ENCODE measurements around the gene PLK5.
"Not testable (repeated sequence)": the region's sequence is repeated elsewhere in the genome, so short reads cannot be mapped to it uniquely, and the experiment has no call there.

Gene PLK5

GRCh38 chr19:1526066-1526778 lies 2.3 kb downstream of the PLK5 start:
- no peak for DNase-seq

DNA sequence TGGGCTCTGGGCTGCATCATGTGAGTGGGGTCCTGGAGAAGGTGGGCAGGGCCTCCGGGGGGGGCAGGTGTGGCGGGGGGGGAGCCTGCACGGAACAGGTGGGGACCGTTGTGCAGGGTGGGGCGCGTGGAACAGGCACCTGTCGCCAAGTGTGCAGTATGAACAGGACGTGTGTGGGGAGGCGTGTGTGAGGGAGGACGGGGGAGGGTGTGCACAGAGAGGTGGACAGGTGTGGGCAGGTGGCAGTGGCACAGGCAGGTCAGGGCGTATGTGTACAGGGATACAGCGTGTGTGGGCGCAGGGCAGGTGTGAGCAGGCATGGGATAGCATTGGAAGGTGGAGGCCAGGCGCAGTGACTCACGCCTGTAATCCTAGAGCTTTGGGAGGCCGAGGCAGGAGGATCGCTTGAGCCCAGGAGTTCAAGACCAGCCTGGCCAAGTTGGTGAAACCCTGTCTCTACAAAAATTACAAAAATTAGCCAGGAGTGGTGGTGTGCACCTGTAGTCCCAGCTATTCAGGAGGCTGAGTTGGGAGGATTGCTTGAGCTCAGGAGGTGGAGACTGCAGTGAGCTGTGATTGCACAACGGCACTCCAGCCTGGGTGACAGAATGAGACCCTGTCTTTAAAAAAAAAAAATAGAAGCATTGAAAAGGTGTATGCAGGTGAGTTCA lies 3.2 kb downstream of the PLK5 start:
- DNase-seq = no peak

DNA sequence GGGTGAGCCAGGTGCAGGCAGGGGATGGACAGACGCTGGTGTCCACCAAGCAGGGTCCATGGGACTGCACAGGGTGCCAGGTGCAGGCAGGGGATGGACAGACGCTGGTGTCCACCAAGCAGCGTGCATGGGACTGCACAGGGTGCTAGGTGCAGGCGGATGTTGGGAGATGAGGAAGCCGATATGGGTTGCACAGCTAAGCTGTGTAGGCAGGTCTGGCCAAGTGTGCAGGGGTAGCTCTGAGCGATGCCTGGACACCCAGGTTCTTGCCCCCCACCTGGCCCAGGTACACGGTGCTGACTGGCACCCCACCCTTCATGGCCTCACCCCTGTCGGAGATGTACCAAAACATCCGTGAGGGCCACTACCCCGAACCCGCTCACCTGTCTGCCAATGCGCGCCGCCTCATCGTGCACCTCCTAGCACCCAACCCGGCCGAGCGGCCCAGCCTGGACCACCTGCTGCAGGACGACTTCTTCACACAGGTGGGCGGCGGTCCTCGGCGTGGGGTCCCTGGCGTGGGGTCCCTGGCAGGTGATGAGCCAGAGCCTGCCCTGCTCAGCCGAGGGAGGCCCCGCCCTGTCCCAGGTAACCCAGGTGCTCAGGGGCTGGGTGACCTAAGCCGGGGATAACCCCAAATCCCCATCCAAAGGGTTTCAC lies 3.9 kb downstream of the PLK5 start:
- DNase-seq = no peak

DNA sequence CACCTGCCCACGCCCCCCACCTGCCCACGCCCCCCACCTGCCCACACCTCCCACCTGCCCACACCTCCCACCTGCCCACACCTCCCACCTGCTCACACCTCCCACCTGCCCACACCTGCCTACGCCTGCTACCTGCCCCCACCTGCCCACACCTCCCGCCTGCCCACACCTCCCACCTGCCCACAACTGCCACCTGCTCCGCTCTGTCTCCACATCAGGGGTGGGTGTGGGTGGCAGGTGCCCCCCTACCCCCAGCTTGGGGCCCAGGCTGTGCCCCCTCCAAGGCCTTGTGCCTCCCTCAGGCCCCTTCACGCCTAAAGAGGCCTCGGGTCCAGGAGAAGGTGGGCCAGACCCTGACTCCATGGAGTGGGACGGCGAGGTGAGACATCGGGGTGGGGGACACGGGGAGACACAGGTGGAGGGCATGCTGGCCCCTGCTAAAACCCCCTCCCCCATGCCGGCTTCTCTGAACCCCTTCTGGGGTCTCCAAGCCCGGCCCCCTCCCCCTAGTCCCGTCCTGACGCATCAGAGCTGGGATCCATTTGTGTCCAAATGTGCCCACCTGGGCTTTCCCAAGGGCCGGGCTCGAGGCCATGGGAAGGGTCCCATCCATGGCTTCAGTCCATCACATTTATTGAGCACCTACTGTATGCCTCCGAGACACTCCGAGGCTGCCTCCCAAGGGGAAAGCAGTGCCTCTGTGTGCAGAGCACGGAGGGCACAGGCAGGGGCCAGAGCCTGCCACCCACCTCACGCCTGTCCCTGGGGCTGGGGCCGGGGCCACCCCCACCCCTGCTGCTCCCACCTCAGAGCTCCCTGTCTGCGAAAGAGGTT lies 4.9 kb downstream of the PLK5 start:
- DNase-seq = no peak

DNA sequence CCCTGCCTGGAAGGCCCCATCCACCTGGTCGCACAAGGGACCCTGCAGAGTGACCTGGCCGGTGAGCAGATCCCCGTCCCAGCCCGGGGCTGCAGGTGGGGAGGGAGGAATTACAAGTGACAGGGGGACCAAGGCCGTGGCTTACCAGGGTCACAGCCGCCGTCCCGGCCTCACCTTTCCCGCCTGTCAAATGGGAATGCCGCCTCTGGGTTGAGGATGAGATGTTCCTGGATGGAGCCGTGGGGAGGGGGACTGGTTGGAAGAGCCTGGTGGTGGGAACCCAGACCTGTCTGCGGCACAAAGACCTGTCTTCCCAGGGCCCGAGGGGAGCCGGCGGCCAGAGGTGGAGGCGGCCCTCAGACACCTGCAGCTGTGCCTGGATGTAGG lies 5.5 kb downstream of the PLK5 start:
- no peak for DNase-seq

DNA sequence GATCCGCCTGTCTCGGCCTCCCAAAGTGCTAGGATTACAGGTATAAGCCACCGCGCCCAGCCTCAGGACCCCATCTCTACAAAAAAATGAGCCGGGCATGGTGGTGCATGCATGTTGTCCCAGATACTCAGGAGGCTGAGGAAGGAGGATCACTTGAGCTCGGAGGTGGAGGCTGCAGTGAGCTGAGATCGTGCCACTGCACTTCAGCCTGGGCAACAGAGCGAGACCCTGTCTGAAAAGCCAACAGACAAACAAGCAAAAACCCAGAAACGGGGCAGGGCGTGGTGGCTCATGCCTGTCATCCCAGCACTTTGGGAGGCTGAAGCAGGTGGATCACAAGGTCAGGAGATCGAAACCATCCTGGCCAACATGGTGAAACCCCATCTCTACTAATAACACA lies 7.0 kb downstream of the PLK5 start:
- not testable (repeated sequence) for DNase-seq

- no peak for DNase-seq
Measured at GRCh38 chr19:1531587-1531986, 7.7 kb downstream of the PLK5 start.

- no peak for DNase-seq
Measured at GRCh38 chr19:1532003-1532402, 8.1 kb downstream of the PLK5 start.

DNA sequence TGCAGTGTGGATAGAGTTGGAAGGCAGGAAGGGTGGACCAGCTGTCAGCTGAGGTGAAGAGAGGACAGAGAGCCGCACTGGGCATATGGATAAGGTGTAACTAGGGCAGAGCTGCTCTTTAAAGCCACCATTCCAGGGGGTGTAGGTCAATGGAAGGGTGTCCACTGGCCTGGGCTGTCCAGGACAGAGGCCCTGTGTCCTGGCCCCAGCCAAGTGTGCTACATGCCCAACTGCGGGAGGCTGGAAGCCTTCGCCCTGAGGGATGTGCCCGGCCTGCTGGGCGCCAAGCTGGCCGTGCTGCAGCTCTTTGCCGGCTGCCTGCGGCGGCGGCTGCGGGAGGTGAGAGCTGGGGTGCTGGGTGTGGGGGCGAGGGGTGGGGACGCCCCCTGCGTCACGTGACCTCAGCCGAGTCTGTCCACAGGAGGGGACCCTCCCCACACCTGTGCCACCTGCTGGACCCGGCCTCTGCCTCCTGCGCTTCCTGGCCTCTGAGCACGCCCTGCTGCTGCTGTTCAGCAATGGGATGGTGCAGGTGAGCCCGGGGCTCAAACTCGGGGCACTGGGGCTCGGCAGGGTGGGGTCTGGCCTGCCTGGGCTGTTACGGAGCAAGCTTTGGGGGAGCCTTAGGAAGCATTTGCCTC lies 9.8 kb downstream of the PLK5 start:
- no peak for DNase-seq

DNA sequence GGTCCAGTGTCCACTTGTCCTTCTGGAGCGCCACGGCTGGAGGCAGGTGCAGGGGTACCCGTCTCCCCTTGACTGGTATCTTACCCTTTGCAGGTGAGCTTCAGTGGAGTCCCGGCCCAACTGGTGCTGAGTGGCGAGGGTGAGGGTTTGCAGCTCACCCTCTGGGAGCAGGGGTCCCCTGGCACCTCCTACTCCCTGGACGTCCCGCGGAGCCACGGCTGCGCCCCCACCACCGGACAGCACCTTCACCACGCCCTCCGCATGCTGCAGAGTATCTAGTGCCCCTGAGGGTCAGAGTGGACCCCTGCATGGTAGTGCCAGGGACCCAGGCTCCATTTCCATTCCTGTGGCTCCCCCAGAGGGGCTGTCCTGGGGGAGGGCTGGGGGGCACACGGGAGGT lies 11.1 kb downstream of the PLK5 start:
- DNase-seq = no peak

DNA sequence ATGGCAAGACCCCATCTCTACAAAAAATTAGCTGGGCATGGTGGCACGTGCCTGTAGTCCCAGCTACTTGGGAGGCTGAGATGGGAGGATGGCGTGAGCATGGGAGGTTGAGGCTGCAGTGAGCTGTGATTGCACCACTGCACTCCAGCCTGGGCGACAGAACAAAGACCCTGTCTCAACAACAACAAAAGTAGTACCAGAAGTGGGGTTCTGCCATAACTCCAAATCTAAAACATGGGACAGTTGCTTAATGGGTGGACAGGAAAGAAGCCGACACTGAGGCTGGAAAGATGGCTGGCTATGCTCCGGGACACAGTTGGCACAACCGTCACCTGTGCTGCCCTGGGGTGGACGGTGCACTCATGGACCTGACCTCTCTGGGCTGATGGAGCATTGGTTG lies 11.8 kb downstream of the PLK5 start:
- not testable (repeated sequence) for DNase-seq

DNA sequence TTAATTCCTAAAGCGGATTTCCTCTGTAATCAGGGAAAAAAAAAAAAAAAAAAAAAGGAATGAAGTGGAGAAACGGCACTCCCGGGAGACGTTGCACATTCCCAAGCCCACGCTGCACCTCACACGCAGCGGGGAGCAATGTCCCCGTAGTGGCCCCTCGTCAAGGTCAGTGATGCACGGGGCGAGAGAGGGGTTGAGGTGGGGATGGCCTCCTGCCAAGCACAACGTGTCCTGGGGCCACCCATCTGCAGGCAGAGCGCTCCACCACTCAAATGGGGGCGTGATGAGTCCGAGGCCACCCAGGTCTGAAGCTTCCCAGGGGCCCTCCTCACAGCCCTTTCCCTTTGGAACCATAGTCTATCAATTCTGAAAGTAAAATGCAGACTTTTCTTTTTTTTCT lies 15.1 kb downstream of the PLK5 start:
- no peak for DNase-seq

DNA sequence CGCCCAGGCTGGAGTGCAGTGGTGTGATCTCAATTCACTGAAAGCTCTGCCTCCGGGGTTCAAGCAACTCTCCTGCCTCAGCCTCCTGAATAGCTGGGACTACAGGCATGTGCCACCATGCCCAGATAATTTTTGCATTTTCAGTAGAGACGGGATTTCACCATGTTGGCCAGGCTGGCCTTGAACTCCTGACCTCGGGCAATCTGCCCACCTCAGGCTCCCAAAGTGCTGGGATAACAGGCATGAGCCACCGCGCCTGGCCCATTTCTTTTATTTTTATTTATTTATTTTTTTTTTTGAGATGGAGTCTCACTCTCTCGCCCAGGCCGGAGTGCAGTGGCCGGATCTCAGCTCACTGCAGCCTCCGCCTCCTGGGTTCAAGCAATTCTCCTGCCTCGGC lies 15.9 kb downstream of the PLK5 start:
- not testable (repeated sequence) for DNase-seq

DNA sequence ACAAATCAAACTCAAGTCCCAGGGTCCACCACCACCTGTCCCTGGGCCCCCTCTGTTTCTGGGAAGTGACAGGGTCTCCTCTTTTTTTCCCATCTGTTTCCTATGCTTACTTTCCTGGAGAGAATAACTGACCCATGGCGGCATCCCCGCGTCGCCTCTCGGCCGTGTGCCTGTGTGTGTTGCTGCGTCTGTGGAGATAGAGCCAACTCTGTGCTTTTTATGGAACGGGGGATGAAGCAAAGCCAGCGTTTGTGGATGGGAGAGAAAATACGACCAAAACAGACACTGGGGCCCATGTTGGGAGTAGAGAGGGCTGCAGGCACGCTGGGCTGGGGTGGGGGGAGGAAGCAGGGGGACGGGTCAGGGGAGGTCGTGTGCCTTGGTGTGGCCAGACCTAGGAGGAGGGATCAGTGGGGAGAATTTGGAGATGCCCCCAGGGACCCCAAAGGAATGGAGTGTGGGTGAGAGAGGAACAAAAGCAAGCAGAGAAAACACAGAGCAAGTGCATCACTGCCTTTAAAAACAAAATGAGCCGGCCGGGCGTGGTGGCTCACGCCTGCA lies 16.6 kb downstream of the PLK5 start:
- DNase-seq = no peak

GRCh38 chr19:1549332-1549945 lies 25.6 kb downstream of the PLK5 start:
- no peak for DNase-seq

- no peak for DNase-seq
Measured at GRCh38 chr19:1551068-1552040, 27.5 kb downstream of the PLK5 start.

- DNase-seq = no peak
Measured at GRCh38 chr19:1553415-1553814, 29.5 kb downstream of the PLK5 start.

DNA sequence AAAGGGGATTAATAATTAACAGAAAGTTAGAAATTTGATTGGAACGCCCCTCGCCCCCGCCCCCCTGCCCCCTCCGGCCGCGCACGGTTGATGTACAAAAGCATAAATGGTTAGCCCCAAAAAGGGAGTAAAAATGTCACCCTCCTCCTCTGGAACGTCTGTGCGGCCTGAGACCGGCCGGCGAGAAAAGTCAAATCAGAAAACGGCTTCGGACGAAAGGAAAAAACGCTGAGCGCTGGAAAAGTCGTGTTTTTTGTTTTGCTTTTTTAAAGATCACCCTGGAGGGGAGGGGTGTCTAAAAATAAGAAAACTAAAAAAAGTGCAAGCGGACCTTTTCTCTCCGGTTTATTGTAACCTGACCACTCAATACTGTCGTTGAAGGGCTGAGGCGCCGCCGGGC lies 31.1 kb downstream of the PLK5 start:
- DNase-seq = no peak

DNA sequence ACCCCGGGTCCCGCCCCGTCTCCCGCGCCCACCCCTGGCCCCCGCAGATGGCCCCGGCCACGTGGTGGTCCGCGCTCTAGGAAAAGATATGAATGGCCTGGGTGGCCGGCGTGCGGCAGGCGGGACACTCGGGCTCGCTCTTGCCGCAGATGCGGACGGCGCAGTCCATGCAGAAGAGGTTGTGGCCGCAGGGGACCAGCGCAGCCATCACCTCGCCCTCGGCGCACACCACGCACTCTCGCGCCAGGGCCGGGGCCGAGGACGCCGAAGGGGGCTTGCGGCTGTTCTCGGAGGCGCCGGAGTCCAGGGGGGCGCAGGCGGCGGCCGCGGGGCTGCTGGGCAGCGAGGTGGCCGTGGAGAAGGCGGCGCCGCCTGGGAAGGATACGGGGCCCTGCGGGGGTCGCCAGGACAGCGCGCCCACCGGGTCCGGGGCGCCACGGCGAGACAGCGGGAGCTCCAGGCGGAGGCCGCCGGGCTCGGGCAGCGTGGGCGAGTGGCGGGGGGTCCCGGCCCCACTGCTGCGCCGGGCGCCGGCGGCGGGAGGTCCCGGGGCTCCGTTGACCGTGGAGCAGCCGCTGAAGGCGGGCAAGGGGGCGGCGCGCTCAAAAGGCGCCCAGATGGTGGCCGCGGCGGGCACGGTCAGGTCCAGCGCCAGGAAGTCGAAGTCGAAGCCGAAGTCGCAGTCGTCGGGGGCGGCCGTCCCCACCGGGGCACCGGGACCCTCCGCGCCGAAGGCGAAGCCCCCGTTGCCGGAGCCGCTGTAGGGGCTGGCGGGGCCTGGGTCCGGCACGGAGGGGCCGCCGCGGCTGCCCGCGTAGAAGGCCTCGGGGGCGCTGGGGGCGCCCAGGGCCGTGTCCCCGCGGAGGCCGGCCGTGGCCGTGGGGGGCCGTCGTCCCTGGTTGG lies 31.9 kb downstream of the PLK5 start:
- DNase-seq = no peak
